Activated T-cell treated with anti-CD3 and anti-CD28 coated beads, Interleukin-2, amount 50 U/mL, for 4 hours (primary cell): ENCODE measurements around the gene TMSB10. TPM values are rescaled to one million over a fixed set of nuclear protein-coding genes. Genes with fewer than 3 reads are reported as not detected.
"Not testable (repeated sequence)": the region's sequence is repeated elsewhere in the genome, so short reads cannot be mapped to it uniquely, and the experiment has no call there.

Source experiments
- ATAC-seq, 2 donors: fragments of 200-7000 bp; cut with Tn5 transposase; one replicate each; pipeline ENCODE4 v1.10.0; 2021
- DNase-seq: peaks from one replicate; pipeline ENCODE4 v3.0.0-alpha.2; 2020
- H3K27me3 Mint-ChIP-seq: one replicate; pipeline ENCODE4 v1.8.0; 2021; ENCODE audit warnings: low read depth, mixed read lengths
- H3K36me3 Mint-ChIP-seq: one replicate; pipeline ENCODE4 v1.8.0; 2022; ENCODE audit warnings: mixed read lengths; ENCODE audit not compliant: insufficient read depth
- H3K4me1 Mint-ChIP-seq: one replicate; pipeline ENCODE4 v1.8.0; 2021; ENCODE audit warnings: low read depth, mixed read lengths
- H3K4me3 Mint-ChIP-seq: one replicate; pipeline ENCODE4 v1.8.0; 2021; ENCODE audit warnings: mild to moderate bottlenecking, moderate library complexity, mixed read lengths
- H3K9me3 Mint-ChIP-seq: one replicate; pipeline ENCODE4 v1.8.0; 2021; ENCODE audit warnings: mixed read lengths
- total RNA-seq, 3 donors: library from RNA; stranded (reverse); gene quantifications; one replicate each; pipeline ENCODE4 v1.2.1, GENCODE V29; 2021

Gene TMSB10
- total RNA-seq, 3 donors from 2014 or later: 1,023 to 1,175 (median 1,139) TPM

- DNase-seq (no peak), ATAC-seq (peak; percentile 24 to 27)
- H3K4me1 Mint-ChIP-seq: peaks cover 84% of the 10 kb centered on the region
- no peaks in the 10 kb centered on the region for H3K9me3 Mint-ChIP-seq
- peaks cover 19% of the 10 kb centered on the region for H3K36me3 Mint-ChIP-seq
- no peaks in the 10 kb centered on the region for H3K27me3 Mint-ChIP-seq
- peak overlapping the region; percentile 27 for H3K4me3 Mint-ChIP-seq
These were observed 30.9 kb upstream of the TMSB10 start for GRCh38 chr2:84874381-84875212.

- H3K4me3 Mint-ChIP-seq: peak overlapping the region; percentile 27
- H3K9me3 Mint-ChIP-seq: no peaks in the 10 kb centered on the region
- ATAC-seq (no peak), DNase-seq (no peak)
- no peaks in the 10 kb centered on the region for H3K27me3 Mint-ChIP-seq
- peaks cover 16% of the 10 kb centered on the region for H3K36me3 Mint-ChIP-seq
- H3K4me1 Mint-ChIP-seq: peaks cover 80% of the 10 kb centered on the region
These were observed 30.3 kb upstream of the TMSB10 start for GRCh38 chr2:84875213-84875560.

DNA sequence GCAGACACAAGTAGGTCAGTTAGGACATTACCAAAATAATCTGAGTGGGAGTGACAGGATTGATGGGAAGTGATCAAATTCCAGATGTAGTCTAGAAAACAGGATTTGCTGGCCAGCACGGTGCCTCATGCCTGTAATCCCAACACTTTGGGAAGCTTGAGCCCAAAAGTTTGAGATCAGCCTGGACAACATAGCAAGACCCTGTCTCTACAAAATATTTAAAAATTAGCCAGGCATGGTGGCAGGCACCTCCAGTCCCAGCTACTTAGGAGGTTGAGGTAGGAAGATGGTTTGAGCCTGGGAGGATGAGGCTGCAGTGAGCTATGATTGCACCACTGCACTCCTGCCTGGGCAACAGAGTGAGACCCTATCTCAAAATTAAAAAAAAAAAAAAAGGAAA is 29.8 kb upstream of the TMSB10 start:
- Mint-ChIP-seq H3K36me3 (peaks cover 11% of the 10 kb centered on the region), H3K4me1 (peaks cover 77% of the 10 kb centered on the region)
- H3K9me3 Mint-ChIP-seq, ATAC-seq, H3K4me3 Mint-ChIP-seq, H3K27me3 Mint-ChIP-seq, DNase-seq: not testable (repeated sequence)

- peaks cover 70% of the 10 kb centered on the region for H3K4me1 Mint-ChIP-seq
- DNase-seq: no peak
- H3K9me3 Mint-ChIP-seq: no peaks in the 10 kb centered on the region
- no peaks in the 10 kb centered on the region for H3K27me3 Mint-ChIP-seq
- ATAC-seq: no peak
- H3K36me3 Mint-ChIP-seq: peaks cover 11% of the 10 kb centered on the region
- peak overlapping the region; percentile 1 for H3K4me3 Mint-ChIP-seq
These were observed 29.1 kb upstream of the TMSB10 start for GRCh38 chr2:84876369-84876768.

GRCh38 chr2:84878459-84878858 is 27.0 kb upstream of the TMSB10 start:
- H3K9me3 Mint-ChIP-seq: no peaks in the 10 kb centered on the region
- no peak for DNase-seq
- peaks cover 11% of the 10 kb centered on the region for H3K36me3 Mint-ChIP-seq
- ATAC-seq: no peak
- H3K27me3 Mint-ChIP-seq: no peaks in the 10 kb centered on the region
- peaks cover 67% of the 10 kb centered on the region for H3K4me1 Mint-ChIP-seq
- H3K4me3 Mint-ChIP-seq: peak overlapping the region; percentile 89

GRCh38 chr2:84878896-84879583 is 26.4 kb upstream of the TMSB10 start:
- ATAC-seq (no peak), DNase-seq (no peak)
- Mint-ChIP-seq H3K9me3 (no peaks in the 10 kb centered on the region), H3K27me3 (no peaks in the 10 kb centered on the region), H3K4me3 (peak overlapping the region; percentile 89), H3K36me3 (peaks cover 11% of the 10 kb centered on the region), H3K4me1 (peaks cover 65% of the 10 kb centered on the region)

DNA sequence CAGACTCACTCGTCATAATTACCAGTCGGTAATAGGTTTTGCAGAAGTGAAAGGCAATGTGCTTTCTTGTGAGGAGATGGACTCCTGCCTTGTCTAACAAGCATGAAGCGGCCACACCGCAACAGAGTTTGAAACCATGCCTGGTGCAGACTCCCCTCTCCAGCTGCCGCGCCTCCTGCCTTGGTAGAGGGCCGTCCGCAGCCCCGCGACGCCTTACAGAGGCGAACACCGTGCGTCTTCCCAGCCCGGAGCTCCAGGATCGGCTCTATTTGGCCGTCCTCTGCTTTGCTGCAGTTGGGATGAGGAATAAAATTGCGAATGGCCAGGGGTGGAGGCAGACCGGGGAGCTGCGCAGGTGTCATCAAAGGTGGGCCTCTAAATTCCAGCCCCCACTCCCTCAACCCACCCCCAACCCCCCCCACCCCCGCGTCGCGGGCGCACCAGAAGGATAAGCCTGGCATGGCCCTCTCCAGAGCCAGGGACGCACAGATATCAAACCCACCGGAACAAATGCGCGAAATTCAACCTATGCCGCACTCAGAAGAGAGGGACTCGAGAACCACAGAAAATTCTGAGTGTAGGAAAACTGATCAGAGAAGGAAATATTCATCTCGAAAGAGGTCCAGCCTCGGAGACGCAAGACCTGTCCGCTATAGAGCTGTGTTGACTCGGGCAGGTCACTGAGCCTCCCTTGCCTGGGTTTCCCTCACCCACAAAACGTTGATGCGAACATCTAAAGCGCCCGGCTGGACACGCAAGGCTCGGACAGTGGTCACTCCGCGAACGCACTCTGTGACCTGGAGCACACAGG is 25.7 kb upstream of the TMSB10 start:
- no peaks in the 10 kb centered on the region for H3K27me3 Mint-ChIP-seq
- H3K4me3 Mint-ChIP-seq: peak overlapping the region; percentile 89
- ATAC-seq (peak; percentile 13 to 27), DNase-seq (no peak)
- peaks cover 63% of the 10 kb centered on the region for H3K4me1 Mint-ChIP-seq
- H3K9me3 Mint-ChIP-seq: no peaks in the 10 kb centered on the region
- peaks cover 7% of the 10 kb centered on the region for H3K36me3 Mint-ChIP-seq

- no peak for ATAC-seq
- H3K27me3 Mint-ChIP-seq: no peaks in the 10 kb centered on the region
- peaks cover 58% of the 10 kb centered on the region for H3K4me1 Mint-ChIP-seq
- H3K4me3 Mint-ChIP-seq: peak overlapping the region; percentile 89
- H3K9me3 Mint-ChIP-seq: no peaks in the 10 kb centered on the region
- peaks cover 4% of the 10 kb centered on the region for H3K36me3 Mint-ChIP-seq
- DNase-seq: no peak
These were observed 25.1 kb upstream of the TMSB10 start for GRCh38 chr2:84880395-84880644.

DNA sequence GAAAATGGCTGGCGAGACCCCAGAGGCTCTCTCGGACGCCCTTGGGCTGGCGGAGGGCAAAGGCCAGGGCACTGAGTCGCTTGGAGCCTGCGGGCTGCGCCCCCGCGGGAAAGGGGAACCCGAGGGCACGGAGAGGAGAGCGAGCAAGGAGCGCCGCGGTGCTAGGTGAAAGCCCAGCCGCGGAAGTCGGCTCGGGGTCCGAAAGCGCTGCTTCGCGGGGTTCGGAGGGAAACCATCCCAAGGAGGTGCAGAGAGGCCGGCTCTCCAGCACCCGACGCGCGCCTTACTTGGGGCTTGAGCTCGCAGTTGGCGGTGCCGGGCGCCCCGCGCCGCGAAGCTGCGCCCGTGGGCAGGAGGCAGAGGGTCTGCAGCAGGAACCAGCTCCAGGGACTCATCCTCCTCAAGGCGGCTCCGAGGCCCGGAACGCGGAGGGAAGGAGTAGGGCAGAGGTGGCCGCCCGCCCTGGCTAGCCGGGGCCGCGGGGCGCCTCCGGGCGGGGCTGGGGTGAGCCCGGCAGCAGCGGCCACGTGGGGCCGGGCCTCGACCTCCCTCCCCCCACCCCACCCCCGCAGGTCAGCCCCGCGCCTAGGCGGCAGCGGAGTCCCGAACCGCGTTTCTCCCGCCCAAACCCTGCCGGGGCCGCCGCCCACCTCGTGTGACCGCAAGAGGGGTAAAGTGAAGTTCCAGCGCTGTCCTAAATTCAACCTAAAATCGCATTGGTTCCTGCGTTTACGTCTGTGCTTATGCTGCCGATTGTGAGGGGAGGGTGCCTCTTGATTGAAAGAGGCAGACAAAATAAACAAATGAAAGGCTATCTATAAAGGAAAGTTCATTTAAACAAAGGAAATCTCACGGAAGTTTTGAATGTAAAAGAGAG is 24.6 kb upstream of the TMSB10 start, which contains the start of gene TRABD2A:
TSS of gene TRABD2A (minus strand) at position 440 of the 877 bp plus-strand sequence. CDS start at position 395, 45 bp downstream.
- peak; percentile 48 for DNase-seq
- no peaks in the 10 kb centered on the region for H3K27me3 Mint-ChIP-seq
- ATAC-seq: peak; percentile 44 to 45
- H3K36me3 Mint-ChIP-seq: peaks cover 3% of the 10 kb centered on the region
- H3K9me3 Mint-ChIP-seq: no peaks in the 10 kb centered on the region
- peaks cover 54% of the 10 kb centered on the region for H3K4me1 Mint-ChIP-seq
- peak within 1 kb of the TSS; percentile 90 for H3K4me3 Mint-ChIP-seq

- Mint-ChIP-seq H3K36me3 (no peaks in the 10 kb centered on the region), H3K9me3 (no peaks in the 10 kb centered on the region), H3K27me3 (no peaks in the 10 kb centered on the region), H3K4me1 (peaks cover 48% of the 10 kb centered on the region), H3K4me3 (peak overlapping the region; percentile 90)
- peak; percentile 68 to 69 for ATAC-seq
- DNase-seq: peak; percentile 82
These were observed 23.7 kb upstream of the TMSB10 start for GRCh38 chr2:84881581-84882413.

GRCh38 chr2:84882414-84882738 is 23.1 kb upstream of the TMSB10 start:
- DNase-seq (no peak), ATAC-seq (no peak)
- Mint-ChIP-seq H3K27me3 (no peaks in the 10 kb centered on the region), H3K4me3 (peak overlapping the region; percentile 90), H3K9me3 (no peaks in the 10 kb centered on the region), H3K4me1 (peaks cover 48% of the 10 kb centered on the region), H3K36me3 (no peaks in the 10 kb centered on the region)

- H3K4me3 Mint-ChIP-seq: peak overlapping the region; percentile 90
- no peaks in the 10 kb centered on the region for H3K36me3 Mint-ChIP-seq
- H3K27me3 Mint-ChIP-seq: no peaks in the 10 kb centered on the region
- H3K4me1 Mint-ChIP-seq: peaks cover 44% of the 10 kb centered on the region
- ATAC-seq (no peak), DNase-seq (no peak)
- H3K9me3 Mint-ChIP-seq: no peaks in the 10 kb centered on the region
These were observed 22.5 kb upstream of the TMSB10 start for GRCh38 chr2:84882775-84883550.

DNA sequence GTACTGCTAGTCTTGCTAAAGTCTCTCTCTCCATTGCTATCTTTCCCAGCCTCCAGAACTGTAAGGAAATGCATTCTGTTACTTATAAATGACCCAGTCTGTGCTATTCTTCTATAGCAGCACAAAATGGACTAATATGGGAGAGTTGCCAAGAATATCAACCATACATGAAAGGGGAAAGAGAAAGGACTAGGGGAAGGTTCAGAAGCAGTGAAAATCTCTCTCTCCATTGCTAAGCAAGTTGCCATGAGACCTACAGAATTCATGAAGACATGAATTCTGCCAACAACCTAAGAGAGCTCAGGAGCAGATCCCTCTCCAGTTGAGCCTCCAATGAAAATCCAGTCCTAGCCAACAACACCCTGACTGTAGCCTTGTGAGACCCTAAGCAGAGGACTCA is 21.0 kb upstream of the TMSB10 start:
- H3K27me3 Mint-ChIP-seq: no peaks in the 10 kb centered on the region
- no peaks in the 10 kb centered on the region for H3K36me3 Mint-ChIP-seq

More for the DNA sequence above, 21.0 kb upstream of the TMSB10 start:
- Mint-ChIP-seq H3K4me1 (peaks cover 49% of the 10 kb centered on the region), H3K9me3 (no peaks in the 10 kb centered on the region), H3K4me3 (no peak overlapping the region)
- no peak for DNase-seq
- ATAC-seq: no peak
